K562 (cell line): ENCODE results near the gene GRSF1. TPM values are rescaled to one million over a fixed set of nuclear protein-coding genes. Genes with fewer than 3 reads are reported as not detected.

Experiments
- ATAC-seq: fragments of 200-7000 bp; cut with Tn5 transposase; 3 replicates; pipeline ENCODE4 v1.9.1; 2020; ENCODE audit warnings: moderate library complexity
- BruUV-seq: library from RNA; stranded (reverse); fragments of 400-500 nt; replicated peaks from 2 replicates; lab custom pipeline; 2021; lab: Mats Ljungman, UMichigan
- CTCF ChIA-PET: fragments of 300-600 bp; formaldehyde crosslinking; extraction: SDS; loops from one replicate; lab custom pipeline; 2021; ENCODE audit warnings: low intra/inter-chr PET ratio; lab: Yijun Ruan, JAX
- POLR2A ChIA-PET: fragments of 300-600, 350-650 bp; sonication (Branson Sonifier 250); formaldehyde crosslinking; extraction: SDS; loops from one replicate; lab custom pipeline; 2021; ENCODE audit warnings: antibody characterized with exemption, inconsistent platforms; lab: Yijun Ruan, JAX
- DNase-seq, 4 experiments: peaks; one replicate each; pipeline versions ENCODE4 v3.0.0 to v3.0.0-alpha.2; 2011 to 2018; ENCODE audit warnings: low spot score in 3 of 4, mixed read lengths in 3 of 4; ENCODE audit errors: extremely low read depth in 1 of 4
- FAIRE-seq: peaks from 2 replicates; lab custom pipeline; 2011; peaks lifted over from hg19 to GRCh38; lab: Jason Lieb, UNC
- H2AFZ ChIP-seq: 2 replicates; pipeline ENCODE4 v1.6.0; 2011; ENCODE audit warnings: low read depth, low read length, control low read depth, inconsistent platforms
- H3K27ac ChIP-seq: fragments of 200-600 bp; 3 replicates; pipeline ENCODE4 v1.8.0; 2011; ENCODE audit warnings: low read depth, mild to moderate bottlenecking, control low read depth, inconsistent platforms, low read length, moderate library complexity, mixed read lengths; ENCODE audit errors: extremely low read depth
- H3K27me3 ChIP-seq, 2 experiments: fragments of 300-600 bp in 1 of 2; 2 replicates in 1 of 2; 3 replicates in 1 of 2; pipeline versions ENCODE4 v1.6.0 to v1.8.0; 2011; ENCODE audit warnings: inconsistent platforms in 2 of 2, low read length in 2 of 2, mild to moderate bottlenecking in 1 of 2, mixed read lengths in 1 of 2, moderate library complexity in 1 of 2; ENCODE audit not compliant: control insufficient read depth in 2 of 2, insufficient read depth in 2 of 2
- H3K36me3 ChIP-seq: fragments of 300-600 bp; 3 replicates; pipeline ENCODE4 v1.8.0; 2011; ENCODE audit warnings: mild to moderate bottlenecking, low read length, inconsistent platforms; ENCODE audit not compliant: control insufficient read depth, insufficient read depth
- H3K4me1 ChIP-seq, 2 experiments: fragments of 200-600 bp in 1 of 2; replicated peaks in 1 of 2; 2 replicates in 1 of 2; 3 replicates in 1 of 2; pipeline versions ENCODE4 v1.5.1 to v1.8.0; 2011; ENCODE audit warnings: inconsistent platforms in 2 of 2, low read length in 2 of 2, mild to moderate bottlenecking in 1 of 2, mixed read lengths in 1 of 2, moderate library complexity in 1 of 2; ENCODE audit not compliant: control insufficient read depth in 2 of 2, insufficient read depth in 2 of 2
- H3K4me2 ChIP-seq: 2 replicates; pipeline ENCODE4 v1.6.1; 2011; ENCODE audit warnings: low read length, control low read depth, inconsistent platforms, mixed read lengths; ENCODE audit not compliant: insufficient read depth
- H3K4me3 ChIP-seq: fragments of 200-600 bp; sonication (generic), shearing (Covaris generic); 2 replicates; pipeline ENCODE4 v1.5.1; 2016; ENCODE audit warnings: control low read depth, inconsistent platforms
- H3K79me2 ChIP-seq: fragments of 200-600 bp; 3 replicates; pipeline ENCODE4 v1.8.0; 2011; ENCODE audit warnings: low read length, inconsistent platforms; ENCODE audit not compliant: control insufficient read depth, insufficient read depth
- H3K9ac ChIP-seq, 2 experiments: 2 replicates each; pipeline versions ENCODE4 v1.6.0 to v1.6.1; 2011; ENCODE audit warnings: low read depth in 2 of 2, low read length in 2 of 2, control low read depth in 1 of 2, inconsistent platforms in 1 of 2, mild to moderate bottlenecking in 1 of 2, mixed read lengths in 1 of 2; ENCODE audit not compliant: insufficient read depth in 1 of 2
- H3K9me1 ChIP-seq: one replicate; pipeline ENCODE4 v1.6.0; 2011; ENCODE audit warnings: inconsistent platforms, mild to moderate bottlenecking, low read length, moderate library complexity; ENCODE audit not compliant: control insufficient read depth, insufficient read depth
- H3K9me3 ChIP-seq: replicated peaks from 2 replicates; pipeline ENCODE4 v1.5.1; 2011; ENCODE audit warnings: low read depth, low read length, inconsistent platforms; ENCODE audit not compliant: control insufficient read depth, insufficient read depth
- H4K20me1 ChIP-seq: replicated peaks from 2 replicates; pipeline ENCODE4 v1.6.1; 2011; ENCODE audit warnings: low read length, inconsistent platforms, mixed read lengths; ENCODE audit not compliant: control insufficient read depth, insufficient read depth
- C11orf30 ChIP-seq: fragments of 450-650 bp; IDR thresholded peaks from 2 replicates; pipeline ENCODE4 v1.6.1; 2016; ENCODE audit warnings: low read depth, mild to moderate bottlenecking
- MAFF ChIP-seq: IDR thresholded peaks from 2 replicates; pipeline ENCODE4 v1.6.1; 2012; ENCODE audit warnings: low read length, improper control_type of control experiment
- MAFG ChIP-seq: fragments of 450-650 bp; conservative IDR thresholded peaks from 2 replicates; pipeline ENCODE4 v1.6.1; 2016; ENCODE audit warnings: missing genetic modification characterization, missing compliant biosample characterization
- MAFK ChIP-seq: IDR thresholded peaks from 2 replicates; pipeline ENCODE4 v1.6.1; 2011; ENCODE audit warnings: low read length, improper control_type of control experiment
- POLR2B ChIP-seq: fragments of 450-650 bp; IDR thresholded peaks from 2 replicates; pipeline ENCODE4 v1.6.1; 2018; ENCODE audit warnings: low read depth; ENCODE audit not compliant: partially characterized antibody
- THRA ChIP-seq: fragments of 450-650 bp; IDR thresholded peaks from 2 replicates; pipeline ENCODE4 v1.6.1; 2017; ENCODE audit warnings: mild to moderate bottlenecking, moderate library complexity
- ZBTB12 ChIP-seq: fragments of 250-450 bp; sonication (Bioruptor Pico); IDR thresholded peaks from 2 replicates; pipeline ENCODE4 v1.4.0; 2020
- ZNF316 ChIP-seq: fragments of 450-650 bp; IDR thresholded peaks from 2 replicates; pipeline ENCODE4 v1.6.1; 2016
- WGBS: fragments of 100-300 bp; shearing (Covaris generic); methylation state at CpG from one replicate; pipeline ENCODE4 v1.1.6; 2016; ENCODE audit warnings: low coverage, mixed read lengths; ENCODE audit not compliant: insufficient coverage; ENCODE audit errors: missing lambda C conversion rate; 5-methylcytosine and 5-hydroxymethylcytosine counted together
- in situ Hi-C: fragments of 300-500 bp; cut with MboI; formaldehyde crosslinking; loops from 4 replicates; pipeline ENCODE4 v1.15.0; 2018; ENCODE audit warnings: inconsistent platforms, mixed read lengths
- intact Hi-C: fragments of 100-400 bp; cut with micrococcal nuclease; formaldehyde crosslinking; loops from 2 replicates; pipeline ENCODE4 v1.14.2; 2022
- polyA plus RNA-seq, 8 experiments: library from polyadenylated mRNA; depleted of rRNA in 4 of 8; stranded (reverse) in 5 of 8; unstranded in 3 of 8; fragments of >200 nt; fragmentation: Nextera tagmentation in 2 of 8; fragmentation: Illumina TruSeq in 1 of 8; extraction: Ambion mirVana in 2 of 8; extraction: Trizol in 1 of 8; gene quantifications; 2 replicates each; pipeline versions ENCODE4 v1.2.1 to v1.2.3, GENCODE V29; 2011 to 2014; ENCODE audit warnings: inconsistent platforms in 1 of 8, missing spikeins in 1 of 8
- total RNA-seq, 7 experiments: library from RNA; depleted of rRNA in 6 of 7; stranded (reverse); fragments of >200 nt in 6 of 7; fragmentation: Illumina TruSeq in 2 of 7; extraction: Trizol in 2 of 7; gene quantifications; 2 replicates each; pipeline versions ENCODE4 v1.2.1 to v1.2.3, GENCODE V29; 2011 to 2021; ENCODE audit warnings: low replicate concordance in 1 of 7

The GRSF1 gene
- total and polyA plus RNA-seq, 9 of the 15 experiments (the other 6 are each of a cell fraction or from before 2014, with no cell fraction given): 33.0 to 105 (median 76.0) TPM

DNA sequence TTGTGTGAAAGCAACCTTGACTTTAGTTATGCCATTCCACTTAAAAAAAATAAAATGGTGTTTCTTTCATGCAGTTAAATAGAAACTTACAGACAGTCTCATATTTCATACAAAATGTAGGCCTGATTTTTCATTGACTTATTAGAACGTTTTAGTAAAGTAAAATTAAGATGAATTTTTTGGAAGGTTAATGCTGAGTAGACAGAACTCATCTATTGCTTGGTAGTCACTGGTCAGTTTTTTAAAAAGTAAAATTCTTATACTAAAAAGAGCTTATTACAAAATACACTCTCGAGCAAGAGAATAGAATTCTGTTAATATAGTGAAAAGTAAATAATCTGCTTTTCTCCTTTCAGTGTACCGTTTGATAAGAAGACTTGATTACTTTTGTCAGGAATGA, 41.0 kb upstream of the GRSF1 start:
- Histone ChIP-seq H3K79me2 (no peaks in the 10 kb centered on the region), H3K9me1 (no peaks in the 10 kb centered on the region), H3K36me3 (no peaks in the 10 kb centered on the region), H3K4me2 (no peak overlapping the region), H3K27me3 (no peaks in the 10 kb centered on the region), H3K4me1 (peaks cover 0 to 5% of the 10 kb centered on the region in 2 experiments; a peak in 2 of 5 replicates), H3K9me3 (no peaks in the 10 kb centered on the region), H4K20me1 (no peaks in the 10 kb centered on the region), H2AFZ (no peak overlapping the region), H3K4me3 (no peak overlapping the region), H3K9ac (no peak overlapping the region), H3K27ac (no peak overlapping the region)
- POLR2A ChIA-PET: no interaction called here
- no peak for DNase-seq
- intact Hi-C loops (no loop called here), in situ Hi-C loops (no loop called here)
- ATAC-seq: no peak
- 9% methylated on average over 3 of the region's 3 CpGs for WGBS
- no TSS peak for BruUV-seq
- FAIRE-seq: no peak
- TF ChIP-seq THRA: no peak
- no peak for TF ChIP-seq POLR2B
- peak; percentile 96 for TF ChIP-seq ZNF316
- TF ChIP-seq MAFK: peak; percentile 86
- TF ChIP-seq MAFF: peak; percentile 86
- peak; percentile 88 for TF ChIP-seq C11orf30
- peak; percentile 80 for TF ChIP-seq MAFG (tag)
- TF ChIP-seq ZBTB12 (CRISPR knock-in tag): no peak
- CTCF ChIA-PET: no interaction called here
